Prostate gland (tissue), 2 donors: Measurements from ENCODE around the gene TMEM266. TPM values are rescaled to one million over a fixed set of nuclear protein-coding genes. Genes with fewer than 3 reads are reported as not detected.

Experiments
- DNase-seq: peaks from one replicate; pipeline ENCODE4 v3.0.0-alpha.2; 2019; ENCODE audit warnings: low spot score
- H3K27ac ChIP-seq, 2 donors: fragments of 200-600 bp; sonication (generic); 2 replicates each; pipeline ENCODE4 v1.5.1; 2017 to 2019
- H3K27me3 ChIP-seq: fragments of 200-600 bp; sonication (generic); replicated peaks from 2 replicates; pipeline ENCODE4 v1.5.1; 2019; ENCODE audit not compliant: insufficient read depth
- H3K36me3 ChIP-seq, 2 donors: fragments of 200-600 bp; sonication (generic); 1 replicate in 1 of 2; 2 replicates in 1 of 2; pipeline versions ENCODE4 v1.5.1 to v1.8.1; 2017 to 2019
- H3K4me1 ChIP-seq: fragments of 200-600 bp; sonication (generic); replicated peaks from 2 replicates; pipeline ENCODE4 v1.5.1; 2019
- H3K4me3 ChIP-seq, 2 donors: fragments of 200-600 bp; sonication (generic); 2 replicates each; pipeline ENCODE4 v1.5.1; 2017 to 2019
- H3K9me3 ChIP-seq: fragments of 200-600 bp; sonication (generic); 2 replicates; pipeline ENCODE4 v1.5.1; 2017
- POLR2A ChIP-seq: fragments of 450-650 bp; IDR thresholded peaks from one replicate; pipeline ENCODE4 v1.6.1; 2016; ENCODE audit warnings: antibody characterized with exemption, mild to moderate bottlenecking
- POLR2AphosphoS5 ChIP-seq: sonication (generic); formaldehyde crosslinking; IDR thresholded peaks from one replicate; pipeline ENCODE4 v1.6.1; 2017; ENCODE audit warnings: antibody characterized with exemption
- WGBS: methylation state at CpG from one replicate; pipeline ENCODE4 v1.1.5; 2018; 5-methylcytosine and 5-hydroxymethylcytosine counted together
- intact Hi-C: fragments of 100-400 bp; cut with DNase I; formaldehyde crosslinking; loops from one replicate; pipeline ENCODE4 v1.14.2; 2022
- total RNA-seq, 2 donors: library from RNA; depleted of rRNA; stranded (reverse); fragments of >200 nt; gene quantifications; one replicate each; pipeline ENCODE4 v1.1.0, GENCODE V29; 2016
- TF ChIP-seq, protein P1 (sequence below), 4 experiments: fragments of 200-600 bp in 2 of 4; fragments of 450-650 bp in 2 of 4; sonication (generic) in 2 of 4; IDR thresholded peaks; 1 replicate in 3 of 4; 2 replicates in 1 of 4; pipeline ENCODE4 v1.5.1; 2016 to 2019; ENCODE audit warnings: antibody characterized with exemption in 4 of 4, mild to moderate bottlenecking in 2 of 4, moderate library complexity in 2 of 4

The TMEM266 gene
- total RNA-seq, 2 donors from 2014 or later: 5.9 to 6.0 TPM

DNA sequence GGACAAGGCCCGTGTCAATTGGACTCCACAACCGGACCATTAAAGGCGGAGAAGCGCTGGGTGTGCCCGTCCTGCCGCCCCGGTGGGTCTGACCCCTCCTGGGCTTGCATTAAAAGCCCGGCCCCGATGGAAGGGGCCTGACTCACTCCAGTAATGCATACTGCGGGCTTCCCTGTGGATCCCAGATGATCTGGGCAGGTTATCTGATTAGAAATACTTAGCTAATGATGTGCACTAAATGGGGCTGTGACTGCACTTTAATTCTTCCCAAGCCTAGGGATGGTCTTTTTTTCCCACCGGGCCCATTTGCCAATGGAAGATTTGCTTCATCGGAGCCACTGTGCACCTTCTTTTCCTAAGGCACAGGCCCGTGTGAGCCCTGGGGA lies 124.9 kb downstream of the TMEM266 start:
- Histone ChIP-seq H3K27me3 (no peaks in the 10 kb centered on the region), H3K4me1 (no peaks in the 10 kb centered on the region)
- intact Hi-C loops: no loop called here

DNA sequence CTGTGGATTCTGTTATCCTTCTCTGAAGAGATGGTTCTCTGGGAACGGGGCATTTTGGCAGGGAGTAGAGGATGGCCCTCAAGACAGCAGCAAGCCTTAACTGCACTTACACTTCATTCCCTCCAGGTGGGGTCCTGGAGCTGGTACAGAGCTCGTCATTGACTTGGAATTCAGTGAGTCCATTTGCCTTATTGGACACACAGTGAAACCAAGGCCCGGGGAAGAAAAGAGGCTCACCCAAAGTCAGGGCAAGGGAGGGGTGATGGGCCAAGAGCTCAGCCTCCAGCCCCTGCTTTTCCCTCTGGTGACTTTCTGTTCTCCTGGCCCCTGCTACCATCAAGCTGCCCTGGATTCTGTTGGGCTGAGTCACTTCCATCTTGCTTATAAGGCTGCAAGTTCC lies 125.9 kb downstream of the TMEM266 start:
- H3K4me1 ChIP-seq: no peaks in the 10 kb centered on the region

More for the DNA sequence above, 124.9 kb downstream of the TMEM266 start:
- WGBS: 40% methylated on average over 11 of the region's 13 CpGs
- no peak for DNase-seq
- no peaks in the 10 kb centered on the region for H3K9me3 ChIP-seq
- no peak overlapping the region for H3K4me3 ChIP-seq
- TF ChIP-seq, protein P1, sequence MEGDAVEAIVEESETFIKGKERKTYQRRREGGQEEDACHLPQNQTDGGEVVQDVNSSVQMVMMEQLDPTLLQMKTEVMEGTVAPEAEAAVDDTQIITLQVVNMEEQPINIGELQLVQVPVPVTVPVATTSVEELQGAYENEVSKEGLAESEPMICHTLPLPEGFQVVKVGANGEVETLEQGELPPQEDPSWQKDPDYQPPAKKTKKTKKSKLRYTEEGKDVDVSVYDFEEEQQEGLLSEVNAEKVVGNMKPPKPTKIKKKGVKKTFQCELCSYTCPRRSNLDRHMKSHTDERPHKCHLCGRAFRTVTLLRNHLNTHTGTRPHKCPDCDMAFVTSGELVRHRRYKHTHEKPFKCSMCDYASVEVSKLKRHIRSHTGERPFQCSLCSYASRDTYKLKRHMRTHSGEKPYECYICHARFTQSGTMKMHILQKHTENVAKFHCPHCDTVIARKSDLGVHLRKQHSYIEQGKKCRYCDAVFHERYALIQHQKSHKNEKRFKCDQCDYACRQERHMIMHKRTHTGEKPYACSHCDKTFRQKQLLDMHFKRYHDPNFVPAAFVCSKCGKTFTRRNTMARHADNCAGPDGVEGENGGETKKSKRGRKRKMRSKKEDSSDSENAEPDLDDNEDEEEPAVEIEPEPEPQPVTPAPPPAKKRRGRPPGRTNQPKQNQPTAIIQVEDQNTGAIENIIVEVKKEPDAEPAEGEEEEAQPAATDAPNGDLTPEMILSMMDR (IDR thresholded peaks at IDR 0.05): no peak
- no peak for TF ChIP-seq POLR2AphosphoS5
- TF ChIP-seq POLR2A: no peak
- no peak overlapping the region for H3K27ac ChIP-seq
- no peaks in the 10 kb centered on the region for H3K36me3 ChIP-seq

DNA sequence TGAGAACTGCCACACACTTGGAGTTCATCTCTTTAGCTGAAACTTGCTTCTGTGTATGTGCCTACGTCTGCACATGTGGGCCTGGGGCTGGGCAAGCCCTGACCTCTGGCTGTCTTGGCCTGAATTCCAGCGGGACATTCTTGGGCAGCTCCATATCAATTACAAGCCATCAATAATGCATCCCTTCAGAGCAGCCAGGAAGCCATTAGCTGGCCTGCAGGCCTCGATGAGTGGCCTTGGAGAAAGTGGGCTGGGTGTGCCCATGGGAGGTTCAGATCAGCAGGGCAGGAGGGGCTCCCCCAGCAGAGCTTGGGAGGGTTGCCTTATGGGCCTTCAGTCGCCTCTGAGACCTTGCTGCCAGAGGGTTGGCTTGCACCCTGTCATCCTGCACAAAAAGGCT lies 127.4 kb downstream of the TMEM266 start:
- Histone ChIP-seq H3K27me3 (no peaks in the 10 kb centered on the region), H3K36me3 (no peaks in the 10 kb centered on the region), H3K9me3 (no peaks in the 10 kb centered on the region), H3K4me3 (no peak overlapping the region), H3K27ac (no peak overlapping the region), H3K4me1 (no peaks in the 10 kb centered on the region)
- no peak for DNase-seq
- TF ChIP-seq, protein P1 (IDR thresholded peaks at IDR 0.05): no peak
- TF ChIP-seq POLR2AphosphoS5 (no peak), POLR2A (no peak)
- 73% methylated on average over 4 of the region's 4 CpGs for WGBS
- intact Hi-C loops: no loop called here

More for the DNA sequence above, 125.9 kb downstream of the TMEM266 start:
- TF ChIP-seq, protein P1 (IDR thresholded peaks at IDR 0.05): peak in 1 of 4 experiments; percentile 40
- no peak for TF ChIP-seq POLR2AphosphoS5
- H3K27me3 ChIP-seq: no peaks in the 10 kb centered on the region
- intact Hi-C loops: no loop called here
- H3K36me3 ChIP-seq: no peaks in the 10 kb centered on the region
- 72% methylated on average over 3 of the region's 3 CpGs for WGBS
- H3K9me3 ChIP-seq: no peaks in the 10 kb centered on the region
- H3K27ac ChIP-seq: no peak overlapping the region
- no peak for DNase-seq
- no peak overlapping the region for H3K4me3 ChIP-seq

DNA sequence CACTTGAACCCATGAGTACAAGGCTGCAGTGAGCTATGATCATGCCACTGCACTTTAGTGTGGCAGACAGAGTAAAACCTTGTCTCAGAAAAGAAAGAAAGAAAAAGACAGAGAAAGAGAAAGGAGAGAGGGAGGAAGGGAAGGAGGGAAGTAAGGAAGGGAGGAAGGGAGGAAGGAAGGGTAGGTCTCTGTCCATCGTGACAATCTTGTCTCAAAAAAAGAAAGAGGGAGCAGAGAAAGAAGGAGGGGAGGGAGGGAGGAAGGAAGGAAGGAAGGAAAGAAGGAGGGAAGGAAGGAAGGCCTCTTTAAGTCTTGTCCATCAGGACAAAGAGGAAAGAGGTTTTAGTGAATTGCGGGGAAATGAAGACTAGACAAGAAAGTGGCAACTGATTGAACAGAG lies 129.3 kb downstream of the TMEM266 start:
- Histone ChIP-seq H3K27ac (no peak overlapping the region), H3K4me1 (no peaks in the 10 kb centered on the region), H3K27me3 (no peaks in the 10 kb centered on the region), H3K36me3 (no peaks in the 10 kb centered on the region), H3K4me3 (no peak overlapping the region), H3K9me3 (no peaks in the 10 kb centered on the region)
- DNase-seq: no peak
- intact Hi-C loops: no loop called here
- 83% methylated on average over 2 of the region's 2 CpGs for WGBS
- TF ChIP-seq, protein P1 (IDR thresholded peaks at IDR 0.05): no peak
- TF ChIP-seq POLR2AphosphoS5: no peak
- TF ChIP-seq POLR2A: no peak

DNA sequence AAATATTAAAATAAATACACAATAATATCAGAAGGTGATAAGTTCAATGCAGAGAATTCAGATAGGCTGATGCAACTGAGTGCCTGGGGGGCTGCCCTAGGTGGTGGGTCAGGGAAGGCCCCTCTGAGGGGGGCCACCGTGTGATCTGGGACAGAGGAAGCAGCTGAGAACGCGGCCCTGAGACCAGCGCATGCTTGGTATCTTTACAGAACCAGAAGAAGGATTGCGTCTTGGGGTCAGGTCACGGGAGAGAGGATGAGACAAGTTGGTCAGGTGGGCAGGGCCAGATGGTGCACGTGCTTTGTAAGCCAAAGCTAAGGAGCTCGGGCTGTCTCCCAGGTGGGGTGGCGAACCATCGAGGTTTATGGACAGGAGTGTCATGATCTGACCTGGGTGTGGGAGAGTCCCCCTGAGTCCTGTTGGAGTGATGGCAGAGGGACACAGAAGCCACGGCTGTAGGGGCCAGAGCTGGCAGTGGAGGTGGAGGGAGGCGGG lies 130.3 kb downstream of the TMEM266 start:
- no peak for TF ChIP-seq POLR2AphosphoS5
- TF ChIP-seq POLR2A: no peak
- TF ChIP-seq, protein P1 (IDR thresholded peaks at IDR 0.05): no peak
- Histone ChIP-seq H3K27ac (no peak overlapping the region), H3K4me3 (no peak overlapping the region), H3K27me3 (no peaks in the 10 kb centered on the region), H3K4me1 (no peaks in the 10 kb centered on the region), H3K9me3 (no peaks in the 10 kb centered on the region), H3K36me3 (no peaks in the 10 kb centered on the region)
- WGBS: 37% methylated on average over 12 of the region's 12 CpGs
- intact Hi-C loops: loop anchor here (5.0 to 10.0 kb wide), 2 partner anchors 125 to 652 kb away; partner anchors contain the start of gene ETFA
- no peak for DNase-seq
